ENCODE data around the gene TRAPPC1.

The TRAPPC1 gene

DNA sequence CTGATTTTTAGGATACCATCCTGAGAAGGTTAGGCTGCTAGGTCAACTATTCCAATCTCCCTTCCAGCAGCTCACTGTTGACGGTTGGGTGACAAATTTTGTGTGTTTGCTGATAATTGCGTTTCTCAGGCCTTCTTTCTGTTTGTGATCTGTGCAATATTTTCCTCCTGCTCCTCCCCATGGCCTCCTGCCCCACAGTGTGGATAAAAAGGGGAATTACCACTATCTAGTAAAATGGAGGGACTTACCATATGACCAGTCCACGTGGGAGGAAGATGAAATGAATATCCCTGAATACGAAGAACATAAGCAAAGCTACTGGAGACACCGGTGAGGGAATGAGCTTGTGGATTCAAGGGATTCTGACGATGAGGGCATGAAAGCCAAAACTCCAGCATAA lies 34.0 kb downstream of the TRAPPC1 start:
- DNase-seq: peak; percentile 56

DNA sequence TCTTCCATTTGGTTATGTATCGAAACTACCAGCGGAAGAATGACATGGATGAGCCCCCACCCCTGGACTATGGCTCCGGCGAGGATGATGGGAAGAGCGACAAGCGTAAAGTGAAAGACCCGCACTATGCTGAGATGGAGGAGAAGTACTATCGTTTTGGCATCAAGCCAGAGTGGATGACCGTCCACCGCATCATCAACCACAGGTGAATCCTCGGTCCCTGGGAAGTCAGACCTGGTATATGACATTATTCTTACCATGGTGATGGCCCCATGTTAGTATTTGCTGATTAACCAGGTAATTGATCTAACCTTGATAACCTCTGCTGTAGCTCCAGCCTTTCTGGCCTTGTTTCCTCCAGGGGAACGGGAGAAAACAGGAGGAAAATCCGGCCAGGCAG lies 34.7 kb downstream of the TRAPPC1 start:
- DNase-seq: no peak

DNA sequence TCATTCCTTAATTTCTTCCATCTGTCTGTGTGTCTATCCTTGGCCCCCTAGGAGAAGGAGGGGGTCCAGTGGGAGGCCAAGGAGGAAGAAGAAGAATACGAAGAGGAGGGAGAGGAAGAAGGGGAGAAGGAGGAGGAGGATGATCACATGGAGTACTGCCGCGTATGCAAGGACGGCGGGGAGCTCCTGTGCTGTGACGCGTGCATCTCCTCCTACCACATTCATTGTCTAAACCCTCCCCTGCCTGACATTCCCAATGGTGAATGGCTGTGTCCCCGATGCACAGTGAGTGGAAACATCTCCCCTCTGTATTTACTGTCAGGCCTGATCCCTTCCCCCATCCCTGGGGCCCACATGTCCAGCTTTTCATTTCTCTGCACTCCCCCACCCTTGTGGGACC lies 36.9 kb downstream of the TRAPPC1 start:
- DNase-seq: no peak

DNA sequence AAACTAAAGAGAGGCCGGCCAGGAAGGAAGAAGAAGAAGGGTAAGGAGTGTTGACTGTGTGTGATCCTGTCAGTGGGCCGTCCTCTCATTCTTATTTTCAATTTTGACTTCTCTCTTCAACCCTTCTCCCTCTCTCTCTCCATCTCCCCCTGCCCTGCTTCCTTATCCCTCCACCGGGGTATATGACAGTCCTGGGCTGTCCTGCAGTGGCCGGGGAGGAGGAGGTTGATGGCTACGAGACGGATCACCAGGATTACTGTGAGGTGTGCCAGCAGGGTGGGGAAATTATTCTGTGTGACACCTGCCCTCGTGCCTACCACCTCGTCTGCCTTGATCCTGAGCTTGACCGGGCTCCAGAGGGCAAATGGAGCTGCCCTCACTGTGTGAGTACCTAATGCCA lies 37.5 kb downstream of the TRAPPC1 start:
- no peak for DNase-seq

DNA sequence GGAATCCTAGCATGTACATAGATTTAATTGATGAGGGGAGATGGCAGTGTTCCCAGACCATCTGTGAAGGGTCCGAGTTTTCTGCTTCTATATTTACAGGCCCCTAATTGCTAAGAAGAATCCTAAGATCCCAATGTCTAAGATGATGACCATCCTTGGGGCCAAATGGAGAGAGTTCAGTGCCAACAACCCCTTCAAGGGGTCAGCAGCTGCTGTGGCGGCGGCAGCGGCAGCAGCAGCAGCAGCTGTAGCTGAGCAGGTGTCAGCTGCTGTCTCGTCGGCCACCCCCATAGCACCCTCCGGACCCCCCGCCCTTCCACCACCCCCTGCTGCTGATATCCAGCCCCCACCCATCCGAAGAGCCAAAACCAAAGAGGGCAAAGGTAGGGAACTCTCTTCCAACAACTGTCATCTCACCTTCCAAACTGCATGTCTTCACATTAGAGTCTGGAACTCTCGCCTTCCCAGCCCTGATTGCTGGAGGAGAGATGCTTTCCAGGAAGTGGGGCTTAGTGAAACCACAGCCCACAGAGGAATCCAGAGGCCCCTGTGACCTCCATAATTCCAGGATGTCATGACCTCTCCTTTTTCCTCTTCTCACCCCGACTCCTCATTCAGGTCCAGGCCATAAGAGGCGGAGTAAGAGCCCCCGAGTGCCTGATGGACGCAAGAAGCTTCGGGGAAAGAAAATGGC lies 38.4 kb downstream of the TRAPPC1 start:
- no peak for DNase-seq

DNA sequence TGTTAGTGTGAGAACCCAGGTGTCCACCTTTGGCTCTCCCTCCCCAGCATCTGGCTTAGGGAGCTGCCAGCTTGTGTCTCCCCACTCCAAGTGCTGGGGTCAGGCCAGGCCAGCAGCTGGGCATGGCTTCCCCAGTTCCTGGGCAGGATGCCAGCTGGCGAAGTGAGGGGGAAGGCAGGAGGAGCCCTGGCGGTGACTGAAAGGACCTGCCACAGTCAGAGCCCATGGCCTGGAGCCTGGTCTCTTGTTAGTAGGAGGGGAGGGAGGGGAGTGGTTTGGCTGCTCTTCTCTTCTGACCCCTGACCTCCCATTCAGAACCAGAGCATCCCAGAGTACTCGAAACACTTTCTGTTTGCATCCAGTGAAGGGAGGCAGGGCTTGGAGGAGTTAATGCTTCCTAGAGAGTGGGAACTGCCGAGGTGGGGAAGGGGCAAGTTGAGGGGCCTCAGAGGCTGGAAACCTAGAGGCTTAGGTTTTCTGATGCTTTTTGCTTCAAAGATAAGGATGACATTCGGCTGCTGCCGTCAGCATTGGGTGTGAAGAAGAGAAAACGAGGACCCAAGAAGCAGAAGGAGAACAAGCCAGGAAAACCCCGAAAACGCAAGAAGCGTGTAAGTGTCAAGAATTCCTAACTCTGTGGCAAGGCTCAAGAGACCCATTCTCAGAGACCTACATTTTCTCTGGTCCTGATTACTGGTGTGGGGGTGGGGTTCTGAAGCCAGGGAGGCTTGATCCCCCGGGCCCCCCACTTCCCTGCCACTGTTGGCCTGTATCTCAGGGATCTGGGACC lies 42.4 kb downstream of the TRAPPC1 start:
- DNase-seq: peak; percentile 94

DNA sequence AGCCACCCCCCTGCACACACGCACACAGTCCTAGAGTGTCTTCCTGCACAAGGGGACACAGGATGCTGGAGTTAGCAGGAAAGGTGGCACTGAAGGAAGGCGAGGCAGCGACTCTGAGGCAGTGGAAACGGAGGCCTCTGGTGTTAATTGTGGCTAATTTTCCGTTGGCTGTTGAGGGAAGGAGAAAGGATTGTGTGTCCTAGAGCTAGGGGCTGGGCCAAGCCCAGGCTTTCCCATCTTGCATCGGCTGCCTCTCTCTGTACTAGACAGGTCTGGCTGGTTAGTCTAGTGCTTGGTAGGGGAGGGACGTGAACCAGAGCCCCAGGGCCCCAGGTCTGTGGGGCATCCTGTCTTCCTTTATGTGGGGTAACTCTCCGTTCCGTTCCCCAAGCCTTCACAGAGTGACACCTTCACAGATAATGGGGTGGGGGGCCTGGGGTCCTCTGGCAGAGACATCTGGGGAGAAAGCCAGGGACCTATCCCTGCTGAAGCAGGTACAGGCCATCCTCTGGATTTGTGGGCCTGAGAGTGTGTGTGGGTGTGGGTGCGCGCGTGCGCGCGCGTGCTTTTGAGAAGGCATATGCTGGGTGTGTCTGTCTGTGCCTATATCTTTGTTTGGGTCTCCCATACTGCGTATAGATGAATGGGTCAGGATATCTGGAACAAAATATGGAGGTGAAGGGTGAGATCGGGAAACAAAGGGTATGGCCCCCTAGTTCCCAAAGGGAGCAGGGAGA lies 43.4 kb downstream of the TRAPPC1 start, which contains the start of gene CHD3:
Gene CHD3, plus strand, starts transcription at position 606 of the 737 bp plus-strand sequence. CDS start 212 bp downstream, outside the sequence.
- DNase-seq: peak; percentile 21

DNA sequence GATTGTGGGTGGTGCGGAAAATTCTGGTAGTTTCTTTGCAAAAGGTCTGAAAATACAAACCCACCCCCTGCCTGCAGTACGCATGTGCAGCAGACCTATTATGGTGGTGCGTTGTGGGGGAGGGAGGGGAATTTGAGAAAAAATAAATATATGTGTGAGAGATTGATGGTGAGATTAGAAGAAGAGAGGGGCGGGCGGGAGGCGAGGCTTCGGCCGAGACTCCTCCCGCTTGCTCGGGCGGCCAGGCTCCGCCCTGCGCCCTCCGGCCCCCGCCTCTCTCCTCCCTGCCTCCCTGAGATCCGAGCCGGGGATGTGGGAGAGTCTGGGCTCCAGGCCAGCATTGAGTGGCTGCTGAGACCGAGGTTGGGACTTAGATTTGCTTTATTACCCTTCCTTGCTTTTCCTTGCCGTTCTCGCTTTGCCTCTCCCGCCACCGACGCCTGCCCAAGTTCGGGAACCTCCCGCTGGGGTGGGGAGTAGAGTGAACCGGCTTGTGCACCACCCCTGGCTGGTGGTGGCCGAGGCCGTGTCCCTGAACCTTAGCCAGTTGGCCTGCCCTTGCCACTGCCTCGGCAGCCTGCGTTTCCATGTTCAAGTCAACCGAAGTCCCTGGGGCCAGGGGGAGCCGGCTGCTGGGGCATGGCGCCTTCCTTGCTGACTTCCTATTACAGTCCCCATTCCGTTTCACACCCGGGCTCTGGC lies 44.1 kb downstream of the TRAPPC1 start:
- DNase-seq: peak; percentile 100

DNA sequence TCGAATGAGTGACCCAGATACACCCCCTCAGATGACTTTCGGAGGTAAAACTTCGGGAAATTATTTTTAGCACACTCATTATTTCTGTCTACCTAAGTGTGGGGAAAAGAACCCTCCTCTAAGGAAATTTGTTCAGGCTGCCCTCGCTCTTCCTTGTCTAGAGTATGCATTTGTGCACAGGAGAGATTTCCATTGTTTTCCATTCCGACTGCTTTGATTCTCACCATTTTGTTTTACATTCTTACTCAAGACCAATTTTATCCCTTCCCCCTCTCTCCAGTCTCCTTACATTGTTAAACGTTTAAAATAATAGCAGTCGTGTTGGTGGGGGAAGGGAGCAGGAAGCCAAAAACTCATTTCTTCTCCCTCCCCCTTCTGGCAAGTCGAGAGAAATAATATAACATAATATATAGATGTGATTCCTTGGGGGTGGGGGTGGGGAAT lies 44.7 kb downstream of the TRAPPC1 start:
- no peak for DNase-seq

DNA sequence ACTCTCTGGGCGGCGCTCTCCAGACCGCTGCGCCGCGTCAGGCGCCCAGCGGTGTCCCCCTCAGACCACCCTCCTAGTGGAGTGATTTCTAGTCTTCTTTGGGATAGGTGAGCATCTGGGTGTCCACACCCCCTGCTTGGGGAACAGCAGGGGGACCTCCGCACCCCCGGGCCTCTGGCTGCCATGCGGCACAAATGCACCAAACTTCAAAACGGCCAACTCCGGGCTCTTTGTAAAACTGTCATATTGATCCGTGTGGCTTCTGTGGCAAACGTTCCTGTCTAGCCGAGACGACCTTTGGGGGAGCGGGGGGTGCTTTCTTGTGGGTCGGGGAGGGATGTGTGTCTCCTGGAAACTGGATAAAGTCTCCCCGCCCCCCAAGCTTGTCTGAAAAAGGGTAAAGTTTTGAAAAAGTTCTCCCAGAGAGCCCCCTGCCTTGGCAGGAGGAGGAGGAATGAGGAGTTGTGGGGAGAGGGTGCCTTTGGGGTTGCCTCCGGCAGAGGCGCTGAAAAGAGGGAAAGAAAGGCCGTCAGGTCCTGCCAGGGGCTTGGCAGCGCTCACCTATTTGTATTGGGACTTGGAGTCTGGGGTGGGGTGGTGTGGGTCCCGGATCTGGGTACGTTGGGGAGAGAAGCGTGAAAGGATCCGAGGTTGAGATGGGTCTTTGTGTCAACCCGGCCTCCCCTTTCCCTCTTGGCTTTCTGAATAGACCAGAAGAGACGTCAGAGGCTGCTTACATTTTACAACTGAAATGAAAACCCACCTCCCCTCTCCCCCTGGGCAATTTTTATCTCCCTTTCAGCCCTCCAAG lies 45.3 kb downstream of the TRAPPC1 start:
- peak; percentile 36 for DNase-seq

DNA sequence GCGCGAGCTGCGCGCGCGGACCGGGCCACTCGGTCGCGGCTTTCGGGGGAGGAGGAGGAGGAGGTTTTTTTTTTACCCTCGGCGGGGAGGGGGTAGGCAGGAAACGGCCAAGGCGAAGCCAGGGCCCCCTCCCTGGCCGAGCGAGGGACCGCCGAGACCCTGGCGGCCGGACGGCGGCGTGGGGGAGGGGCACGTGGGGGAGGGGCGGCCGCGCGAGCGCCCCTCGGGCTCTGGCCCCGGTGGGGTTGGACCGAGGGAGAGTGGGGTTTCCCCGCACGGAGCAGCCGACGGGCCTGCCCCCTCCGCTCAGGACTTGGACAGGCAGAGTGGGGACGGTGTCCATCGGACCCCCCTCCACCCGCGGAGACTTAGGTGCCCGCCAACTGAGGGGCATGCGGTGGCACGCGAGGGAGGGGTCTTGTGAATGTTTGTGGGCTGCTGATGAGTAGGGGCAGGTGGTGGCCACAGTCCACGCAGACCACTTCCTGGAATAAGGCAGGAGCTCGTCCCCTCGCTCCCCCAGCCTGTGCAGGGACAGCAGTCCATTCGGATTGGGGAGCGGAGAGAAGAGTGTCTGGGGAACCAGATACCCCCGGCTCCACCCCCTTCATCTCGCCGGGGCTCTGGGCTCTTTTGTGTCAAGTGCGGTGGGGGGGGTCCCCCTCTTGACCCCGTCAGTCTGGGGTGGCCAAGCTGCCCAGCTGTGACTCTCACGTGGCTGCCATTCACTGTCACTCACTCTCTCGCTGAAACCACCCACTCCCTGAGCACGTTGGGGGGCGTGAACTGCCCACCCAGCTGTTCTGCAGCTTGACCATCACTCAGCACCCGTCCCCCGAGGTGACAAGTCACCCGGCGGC lies 46.1 kb downstream of the TRAPPC1 start:
- DNase-seq: peak; percentile 64

DNA sequence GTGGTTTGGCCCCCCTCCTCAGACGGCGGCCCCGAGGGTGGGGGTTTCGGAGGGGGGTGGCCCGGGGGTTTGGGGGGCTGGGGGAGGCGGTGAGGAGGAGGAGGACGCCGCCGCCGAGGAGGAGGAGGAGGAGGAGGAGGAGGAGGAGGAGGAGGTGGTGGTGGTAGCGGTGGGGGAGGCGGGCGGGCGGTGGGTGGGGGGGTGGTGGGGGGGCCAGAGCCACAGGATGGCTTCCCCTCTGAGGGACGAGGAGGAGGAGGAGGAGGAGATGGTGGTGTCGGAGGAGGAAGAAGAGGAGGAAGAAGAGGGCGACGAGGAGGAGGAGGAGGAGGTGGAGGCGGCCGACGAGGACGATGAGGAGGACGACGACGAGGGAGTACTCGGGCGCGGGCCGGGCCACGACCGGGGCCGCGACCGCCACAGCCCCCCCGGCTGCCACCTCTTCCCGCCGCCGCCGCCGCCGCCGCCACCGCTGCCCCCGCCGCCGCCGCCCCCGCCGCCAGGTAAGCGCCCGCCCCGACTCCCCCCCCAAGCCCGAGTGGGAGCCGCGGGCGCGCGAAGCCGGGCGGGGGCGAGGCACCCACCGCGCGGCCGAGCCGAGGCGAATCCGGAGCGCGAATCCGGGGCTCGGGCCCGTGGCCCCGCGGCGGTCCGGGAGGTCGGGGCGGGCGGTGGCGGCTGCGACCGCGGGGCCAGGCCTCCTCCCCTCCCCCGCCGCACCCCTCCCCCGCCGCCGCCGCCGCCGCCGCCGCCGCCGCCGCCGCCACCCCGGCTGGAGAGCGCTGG lies 47.0 kb downstream of the TRAPPC1 start:
- peak; percentile 46 for DNase-seq

DNA sequence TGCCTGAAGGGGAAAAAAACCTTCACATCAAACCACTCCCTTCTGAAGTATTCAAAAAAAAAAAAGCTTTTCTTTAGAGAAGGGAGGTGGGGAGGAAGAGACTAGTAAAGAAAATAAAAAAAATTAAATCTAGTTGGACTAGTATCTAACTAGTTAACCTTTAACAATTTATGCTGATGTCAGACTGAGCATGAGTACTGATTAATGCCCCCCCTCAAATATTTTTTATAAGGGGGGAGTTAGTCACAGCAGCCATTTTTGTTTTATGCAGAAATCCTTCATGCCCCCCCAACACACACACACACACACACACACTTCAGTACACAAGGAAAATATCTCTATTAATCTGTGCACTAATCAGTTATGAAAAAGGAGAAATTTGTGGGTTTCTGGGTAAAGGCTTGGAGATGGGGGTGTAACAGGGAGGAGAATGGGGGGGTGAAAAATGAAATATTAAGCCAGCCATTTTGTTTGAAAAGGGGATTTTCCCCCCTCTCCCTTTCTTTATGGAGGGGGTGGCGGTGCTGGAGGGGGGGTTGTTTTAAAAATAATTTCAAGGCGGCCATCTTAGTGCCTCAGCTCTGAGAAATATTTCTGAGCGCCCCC lies 47.9 kb downstream of the TRAPPC1 start:
- DNase-seq: peak; percentile 67

DNA sequence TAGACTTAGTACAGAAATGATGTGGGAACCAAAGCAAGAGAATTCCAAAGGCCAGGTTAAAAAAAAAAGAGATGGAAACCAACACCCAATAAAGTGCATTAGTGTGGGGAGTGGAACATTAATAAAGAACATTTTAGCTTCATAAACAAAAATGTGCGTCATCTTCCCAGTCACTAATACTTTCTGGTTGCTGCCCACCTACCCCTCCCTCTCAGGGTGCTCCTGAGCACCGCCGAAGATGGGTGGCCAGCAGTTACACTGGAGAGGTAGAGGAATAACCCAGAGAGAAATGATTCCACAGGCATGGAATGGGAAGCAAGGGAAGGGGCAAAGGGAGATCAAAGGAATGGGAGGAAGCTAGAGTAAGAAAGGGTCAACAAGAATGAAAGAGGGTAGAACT lies 49.1 kb downstream of the TRAPPC1 start:
- no peak for DNase-seq

DNA sequence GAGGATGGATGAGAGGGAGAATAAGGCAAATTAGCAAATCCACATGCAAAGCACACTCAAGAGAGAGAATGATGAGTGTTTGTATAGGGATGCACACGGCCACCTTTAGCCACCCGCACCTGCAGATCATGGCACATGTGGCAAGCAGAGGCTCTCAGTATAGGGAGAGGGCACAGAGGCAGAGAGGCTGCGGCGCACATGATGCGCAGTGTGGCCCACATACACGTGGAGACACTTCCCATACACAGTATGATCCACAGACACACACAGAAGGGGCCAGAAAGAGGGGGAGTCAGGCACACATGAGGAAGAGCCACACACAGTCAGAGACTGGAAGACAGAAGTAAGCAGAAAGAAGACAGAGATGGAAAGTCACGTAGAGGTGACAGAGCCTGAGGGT lies 49.7 kb downstream of the TRAPPC1 start:
- DNase-seq: no peak

DNA sequence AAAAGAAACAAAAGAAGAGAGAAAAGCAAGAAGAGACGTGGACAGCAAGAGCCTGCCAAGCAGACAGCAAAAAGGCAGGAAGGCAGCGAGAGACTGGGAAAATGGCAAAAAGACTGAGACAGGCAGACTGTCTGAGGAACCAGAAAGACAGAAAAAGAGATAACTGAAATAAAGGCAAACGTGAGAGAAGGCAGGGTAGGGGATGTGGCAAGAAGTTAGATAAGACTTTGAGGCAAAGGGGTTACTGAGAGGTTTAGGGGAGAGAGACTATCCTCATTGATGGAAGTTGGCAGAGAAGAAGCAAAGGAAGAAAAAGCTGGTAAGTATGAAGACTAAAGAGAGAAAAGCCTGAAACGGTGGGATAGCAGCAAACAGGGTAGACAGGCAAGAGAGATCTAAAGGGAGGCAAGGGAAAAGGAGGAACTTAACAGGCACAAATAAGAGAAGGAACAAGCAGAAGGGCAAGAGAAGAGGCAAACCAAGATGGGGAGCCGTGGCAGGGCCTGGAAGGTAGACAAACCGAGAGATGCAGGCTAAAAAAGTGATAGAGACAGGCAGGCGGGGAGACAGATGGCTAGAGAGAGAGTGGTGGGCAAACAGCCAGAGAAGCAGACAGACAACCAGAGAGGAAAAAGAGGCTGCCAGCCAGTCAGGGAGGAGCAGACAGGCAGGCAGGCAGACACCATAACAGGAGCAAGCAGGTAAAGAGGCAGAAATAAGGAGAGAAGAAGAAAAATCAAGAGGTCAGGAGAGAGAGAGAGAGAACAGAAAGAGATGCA lies 50.3 kb downstream of the TRAPPC1 start:
- DNase-seq: peak; percentile 22

Data from fibroblast of skin of scalp (primary cell).